HepG2 (cell line): ENCODE measurements around the gene CISD3. TPM values are rescaled to one million over a fixed set of nuclear protein-coding genes. Genes with fewer than 3 reads are reported as not detected.

Experiments
- ATAC-seq: fragments of 200-7000 bp; cut with Tn5 transposase; 3 replicates; pipeline ENCODE4 v1.9.1; 2020; ENCODE audit warnings: mild to moderate bottlenecking, moderate library complexity
- BruUV-seq: library from RNA; stranded (reverse); fragments of 400-500 nt; replicated peaks from 2 replicates; lab custom pipeline; 2021; lab: Mats Ljungman, UMichigan
- CTCF ChIA-PET: fragments of 300-600 bp; formaldehyde crosslinking; extraction: SDS; loops from one replicate; lab custom pipeline; 2021; ENCODE audit warnings: low total read pairs, inconsistent platforms, low intra/inter-chr PET ratio; lab: Yijun Ruan, JAX
- POLR2A ChIA-PET: fragments of 350-600 bp; sonication (Branson Sonifier 250); formaldehyde crosslinking; loops from one replicate; lab custom pipeline; 2020; ENCODE audit warnings: antibody characterized with exemption, inconsistent platforms; lab: Yijun Ruan, JAX
- DNase-seq: peaks from one replicate; pipeline ENCODE4 v3.0.0-alpha.2; 2015; ENCODE audit warnings: low spot score
- FAIRE-seq: peaks from 3 replicates; lab custom pipeline; 2011; peaks lifted over from hg19 to GRCh38; lab: Jason Lieb, UNC
- H2AFZ ChIP-seq: one replicate; pipeline ENCODE4 v1.6.1; 2011; ENCODE audit warnings: low read length, inconsistent platforms
- H3K27ac ChIP-seq: fragments of 300-600 bp; 3 replicates; pipeline ENCODE4 v1.8.0; 2011; ENCODE audit warnings: mixed run types, mild to moderate bottlenecking, mixed read lengths, low read length, inconsistent platforms; ENCODE audit not compliant: insufficient read depth; ENCODE audit errors: extremely low read length
- H3K27me3 ChIP-seq, 2 experiments: fragments of 200-600 bp in 1 of 2; 2 replicates in 1 of 2; 3 replicates in 1 of 2; pipeline versions ENCODE4 v1.6.0 to v1.8.0; 2011; ENCODE audit warnings: low read length in 2 of 2, mild to moderate bottlenecking in 2 of 2, moderate library complexity in 2 of 2, inconsistent platforms in 1 of 2; ENCODE audit not compliant: insufficient read depth in 2 of 2, control insufficient read depth in 1 of 2
- H3K36me3 ChIP-seq, 2 experiments: fragments of 200-600 bp in 1 of 2; replicated peaks in 1 of 2; 2 replicates in 1 of 2; 3 replicates in 1 of 2; pipeline versions ENCODE4 v1.5.1 to v1.8.0; 2011; ENCODE audit warnings: low read length in 2 of 2, inconsistent platforms in 1 of 2; ENCODE audit not compliant: insufficient read depth in 2 of 2, control insufficient read depth in 1 of 2
- H3K4me1 ChIP-seq: 2 replicates; pipeline ENCODE4 v1.5.1; 2012; ENCODE audit warnings: low read length, inconsistent platforms; ENCODE audit not compliant: insufficient read depth
- H3K4me2 ChIP-seq: 2 replicates; pipeline ENCODE4 v1.6.0; 2011; ENCODE audit warnings: low read depth, low read length, inconsistent platforms
- H3K4me3 ChIP-seq, 3 experiments: fragments of 200-600 bp in 1 of 3; sonication (generic), shearing (Covaris generic) in 1 of 3; replicated peaks in 1 of 3; 2 replicates each; pipeline ENCODE4 v1.5.1; 2011 to 2016; ENCODE audit warnings: low read length in 3 of 3, inconsistent platforms in 2 of 3, low read depth in 2 of 3, mild to moderate bottlenecking in 2 of 3, control low read depth in 1 of 3, mixed read lengths in 1 of 3; ENCODE audit not compliant: insufficient read depth in 1 of 3
- H3K79me2 ChIP-seq: one replicate; pipeline ENCODE4 v1.6.1; 2011; ENCODE audit warnings: low read length, inconsistent platforms; ENCODE audit not compliant: insufficient read depth
- H3K9ac ChIP-seq: 2 replicates; pipeline ENCODE4 v1.6.0; 2011; ENCODE audit warnings: mild to moderate bottlenecking, low read depth, low read length, inconsistent platforms; ENCODE audit not compliant: insufficient read depth
- H3K9me3 ChIP-seq: 2 replicates; pipeline ENCODE4 v1.5.1; 2012; ENCODE audit warnings: mild to moderate bottlenecking, low read length
- H4K20me1 ChIP-seq: 2 replicates; pipeline ENCODE4 v1.6.0; 2011; ENCODE audit warnings: inconsistent platforms, mild to moderate bottlenecking, low read length, moderate library complexity; ENCODE audit not compliant: insufficient read depth
- HOXA3 ChIP-seq: sonication (generic); formaldehyde crosslinking; IDR thresholded peaks from 2 replicates; pipeline ENCODE4 v1.5.0; 2020; ENCODE audit warnings: missing genetic modification reagents
- RNF219 ChIP-seq: sonication (generic); formaldehyde crosslinking; IDR thresholded peaks from 2 replicates; pipeline ENCODE4 v1.5.0; 2020; ENCODE audit warnings: mild to moderate bottlenecking, missing genetic modification reagents
- UBTF ChIP-seq: sonication (generic); formaldehyde crosslinking; IDR thresholded peaks from 2 replicates; pipeline ENCODE4 v1.4.0; 2020; ENCODE audit warnings: mild to moderate bottlenecking, missing genetic modification reagents
- ZGPAT ChIP-seq: IDR thresholded peaks from 2 replicates; pipeline ENCODE4 v1.6.1; 2016; ENCODE audit warnings: mild to moderate bottlenecking
- ZNF12 ChIP-seq: sonication (generic); formaldehyde crosslinking; IDR thresholded peaks from 2 replicates; pipeline ENCODE4 v1.5.0; 2020; ENCODE audit warnings: missing genetic modification reagents
- ZNF260 ChIP-seq: sonication (generic); formaldehyde crosslinking; IDR thresholded peaks from 2 replicates; pipeline ENCODE4 v1.4.0; 2020; ENCODE audit warnings: missing genetic modification reagents, low read depth, mild to moderate bottlenecking, borderline replicate concordance
- ZNF274 ChIP-seq: sonication (generic); formaldehyde crosslinking; IDR thresholded peaks from 2 replicates; pipeline ENCODE4 v1.5.1; 2020; ENCODE audit warnings: mild to moderate bottlenecking, missing genetic modification reagents
- ZNF280D ChIP-seq: sonication (generic); formaldehyde crosslinking; IDR thresholded peaks from 2 replicates; pipeline ENCODE4 v1.5.1; 2020; ENCODE audit warnings: mild to moderate bottlenecking, missing genetic modification reagents
- ZNF589 ChIP-seq: sonication (generic); formaldehyde crosslinking; conservative IDR thresholded peaks from 2 replicates; pipeline ENCODE4 v1.8.0; 2022; ENCODE audit warnings: mild to moderate bottlenecking, moderate library complexity, missing genetic modification reagents
- ZNF749 ChIP-seq: sonication (generic); formaldehyde crosslinking; IDR thresholded peaks from 2 replicates; pipeline ENCODE4 v1.8.0; 2022; ENCODE audit warnings: mild to moderate bottlenecking, missing genetic modification reagents, moderate library complexity, borderline replicate concordance
- WGBS: methylation state at CpG from one replicate; pipeline ENCODE4 v1.1.6; 2017; ENCODE audit warnings: low lambda C conversion rate; 5-methylcytosine and 5-hydroxymethylcytosine counted together
- in situ Hi-C: cut with HindIII; loops from 2 replicates; pipeline ENCODE4 v1.10.0; 2017; ENCODE audit warnings: low pct_unique_long_range_greater_than_20kb; ENCODE audit not compliant: extremely low pct_ligation_motif_present
- intact Hi-C: fragments of 100-400 bp; cut with micrococcal nuclease; formaldehyde crosslinking; loops from one replicate; pipeline ENCODE4 v1.10.0; 2022; ENCODE audit not compliant: unreplicated experiment
- polyA plus RNA-seq, 8 experiments: library from polyadenylated mRNA; depleted of rRNA in 3 of 8; stranded (reverse) in 7 of 8; unstranded in 1 of 8; fragments of >200 nt; fragmentation: Illumina TruSeq in 4 of 8; extraction: Trizol in 4 of 8; gene quantifications; 2 replicates each; pipeline versions ENCODE4 v1.2.1 to v1.2.3, GENCODE V29; 2011 to 2016; ENCODE audit warnings: low read depth in 4 of 8, missing spikeins in 1 of 8, mixed read lengths in 1 of 8; ENCODE audit not compliant: insufficient read depth in 1 of 8
- total RNA-seq, 5 experiments: library from RNA; depleted of rRNA; stranded (reverse); fragments of >200 nt; fragmentation: Illumina TruSeq; extraction: Trizol; gene quantifications; 2 replicates each; pipeline ENCODE4 v1.2.3, GENCODE V29; 2016; ENCODE audit warnings: low read depth in 1 of 5

CISD3 gene
- total and polyA plus RNA-seq, 2 of the 13 experiments (the other 11 are each of a cell fraction or from before 2014, with no cell fraction given) = 30.0 to 34.1 TPM

- TF ChIP-seq HOXA3 (CRISPR knock-in tag) = 0 out of 2 replicates have a peak, but pooled peaks have one; percentile 39
- no peak for TF ChIP-seq ZNF280D (CRISPR knock-in tag)
- no peak for TF ChIP-seq ZNF260 (CRISPR knock-in tag)
- no peak; the same call in 1 of the 2 replicates for TF ChIP-seq UBTF
These were observed 18.2 kb downstream of the CISD3 start, which contains the start of gene PCGF2 (continued) for GRCh38 chr17:38748149-38748891.

GRCh38 chr17:38748892-38749222, 18.7 kb downstream of the CISD3 start:
- CTCF ChIA-PET = no interaction called here
- peak overlapping the region; percentile 91 for H3K4me2 ChIP-seq
- intact Hi-C loops (loop anchor here (2.0 kb wide), 1 partner anchor 18 kb away; the partner anchor contains the start of gene CISD3), in situ Hi-C loops (no loop called here)
- H3K27ac ChIP-seq = peak overlapping the region; percentile 68
- H3K27me3 ChIP-seq = no peaks in the 10 kb centered on the region; a peak in 1 of 5 replicates
- FAIRE-seq (no peak), DNase-seq (no peak), ATAC-seq (no peak)
- no peaks in the 10 kb centered on the region; a peak in 1 of 5 replicates for H3K36me3 ChIP-seq
- POLR2A ChIA-PET = interaction anchor here (1.1 to 4.4 kb wide), 7 partner anchors 18 to 121 kb away, joined by 4 to 57 read pairs (median 6); partner anchors contain the start of genes CISD3 and LASP1
- BruUV-seq = no TSS peak
- peaks cover 52% of the 10 kb centered on the region for H3K4me1 ChIP-seq
- H2AFZ ChIP-seq = no peak overlapping the region
- no peaks in the 10 kb centered on the region for H4K20me1 ChIP-seq
- H3K79me2 ChIP-seq = peaks cover 44% of the 10 kb centered on the region
- peak overlapping the region; percentile 82 to 93 (median 84) for H3K4me3 ChIP-seq
- H3K9me3 ChIP-seq = no peaks in the 10 kb centered on the region
- peak overlapping the region; percentile 68 for H3K9ac ChIP-seq
- 3% methylated on average over 12 of the region's 32 CpGs for WGBS
- TF ChIP-seq ZNF749 (CRISPR knock-in tag) = peak; percentile 55; the same call in 1 of the 2 replicates
- peak; percentile 3; the same call in 1 of the 2 replicates for TF ChIP-seq ZGPAT (CRISPR knock-in tag)
- peak; percentile 10; the same call in 1 of the 2 replicates for TF ChIP-seq ZNF589
- no peak; the same call in 1 of the 2 replicates for TF ChIP-seq ZNF12 (CRISPR knock-in tag)
- peak; percentile 3; the same call in 1 of the 2 replicates for TF ChIP-seq ZNF274 (CRISPR knock-in tag)
- no peak for TF ChIP-seq RNF219 (CRISPR knock-in tag)
